Superior temporal gyrus (tissue), 1 donor: ENCODE measurements around the gene HTR3D.
"Not testable (repeated sequence)": the region's sequence is repeated elsewhere in the genome, so short reads cannot be mapped to it uniquely, and the experiment has no call there.

Source experiments
- DNase-seq: peaks from one replicate; pipeline ENCODE4 v3.0.0-alpha.2; 2016; ENCODE audit errors: extremely low spot score

HTR3D gene

GRCh38 chr3:184031187-184031792 lies at the start of gene HTR3D:
Gene HTR3D (plus strand): TSS chr3:184031742. CDS start chr3:184031742, 0 bp downstream.
- no peak for DNase-seq

GRCh38 chr3:183981990-183982644 lies 49.4 kb upstream of the HTR3D start:
- DNase-seq, result no peak

GRCh38 chr3:183984127-183984740 lies 47.3 kb upstream of the HTR3D start:
- DNase-seq, result no peak

DNA sequence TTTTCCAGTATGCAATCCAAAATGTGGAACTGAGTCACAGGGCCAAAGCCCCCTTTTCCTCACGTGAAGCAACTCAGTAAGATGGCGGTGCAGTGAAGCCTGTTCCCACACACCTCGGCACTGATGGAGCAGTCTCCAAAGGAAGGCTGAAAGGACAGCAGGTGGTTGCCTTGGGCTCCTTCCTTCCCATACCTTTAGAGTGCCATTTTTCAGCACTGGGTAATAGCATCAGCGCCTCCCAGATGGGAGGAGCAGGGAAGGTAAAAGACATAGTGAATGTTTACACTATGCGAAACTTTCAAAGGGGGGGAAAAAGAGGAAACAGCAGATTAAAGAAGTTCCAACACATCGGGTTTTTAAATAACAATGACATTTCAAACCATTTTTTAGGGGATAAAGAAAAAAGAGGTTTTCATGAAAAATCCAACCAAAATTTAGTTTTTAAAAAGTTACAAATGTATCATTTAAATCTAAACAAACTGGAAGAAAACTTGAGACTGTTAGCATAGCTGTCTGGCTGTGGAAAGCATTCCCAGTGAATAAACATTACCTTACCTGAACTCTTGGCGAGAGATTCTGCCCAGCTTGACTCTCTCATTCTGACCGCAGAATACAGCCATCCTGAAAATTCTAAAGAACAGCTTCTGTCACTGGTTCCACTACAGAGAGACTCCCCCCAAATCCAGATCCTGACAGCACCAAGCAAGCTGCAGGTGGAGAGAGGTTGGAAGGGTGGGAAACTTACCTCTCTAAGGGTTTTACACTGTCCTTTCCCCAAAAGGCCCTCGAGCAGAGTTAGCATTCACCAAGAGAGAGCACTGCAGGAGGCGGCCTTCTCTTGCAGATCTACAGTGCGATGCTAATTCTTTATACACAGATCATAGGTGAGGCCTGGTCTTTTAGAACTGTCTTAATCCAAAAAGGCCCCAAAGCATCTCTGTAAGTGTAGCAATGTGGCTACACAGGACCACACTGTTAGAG lies 46.5 kb upstream of the HTR3D start:
- DNase-seq, result no peak

- no peak for DNase-seq
These were observed 44.4 kb upstream of the HTR3D start for GRCh38 chr3:183987000-183987600.

DNA sequence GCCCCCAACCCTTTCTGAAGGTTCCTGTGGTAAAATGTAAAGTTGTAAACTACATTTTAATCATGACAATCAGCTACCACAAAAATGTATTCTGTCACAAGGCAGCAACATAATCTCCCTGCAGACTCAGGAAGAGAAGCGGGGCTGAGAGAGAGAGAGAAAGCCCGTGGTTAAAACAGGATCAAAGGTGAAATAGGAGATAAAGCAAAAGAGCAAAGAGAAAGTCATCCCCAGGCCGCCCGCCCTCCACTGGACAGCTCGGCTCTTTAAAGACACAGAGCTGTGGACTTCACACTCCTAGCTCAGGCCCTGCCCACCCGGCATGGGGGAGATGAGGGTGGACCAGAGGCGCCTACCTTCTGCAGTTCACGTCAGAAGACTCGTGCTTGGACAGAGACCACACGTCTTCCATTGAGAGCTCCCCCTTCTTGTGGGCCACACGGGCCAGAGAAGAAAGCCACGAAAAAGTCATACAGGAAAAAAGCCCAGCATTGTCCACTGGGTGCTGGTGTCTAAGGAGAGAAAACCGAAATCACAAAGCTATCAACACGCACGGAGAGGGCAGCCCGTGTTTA lies 43.2 kb upstream of the HTR3D start:
- DNase-seq, result no peak

DNA sequence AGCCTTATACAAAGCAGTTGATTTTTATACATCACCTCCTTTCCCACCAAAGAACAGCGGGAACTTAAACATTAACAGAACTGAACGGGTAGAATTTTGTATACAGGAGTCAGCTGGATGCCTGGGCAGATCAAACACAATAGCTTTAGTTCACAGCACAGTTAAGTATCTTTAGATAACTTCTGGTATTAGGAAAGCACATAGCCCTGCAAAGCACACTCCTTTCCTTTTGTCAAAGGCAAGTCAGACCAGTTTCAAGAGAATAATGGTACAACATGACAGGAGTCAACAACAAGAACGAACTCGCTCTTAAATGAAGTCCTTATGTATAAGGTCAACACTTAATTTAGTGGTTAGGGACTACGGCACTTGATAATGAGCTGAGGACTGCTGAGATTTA lies 40.1 kb upstream of the HTR3D start:
- no peak for DNase-seq

GRCh38 chr3:184001761-184002160 lies 29.8 kb upstream of the HTR3D start:
- no peak for DNase-seq

GRCh38 chr3:184002469-184002868 lies 29.1 kb upstream of the HTR3D start:
- DNase-seq, result no peak

DNA sequence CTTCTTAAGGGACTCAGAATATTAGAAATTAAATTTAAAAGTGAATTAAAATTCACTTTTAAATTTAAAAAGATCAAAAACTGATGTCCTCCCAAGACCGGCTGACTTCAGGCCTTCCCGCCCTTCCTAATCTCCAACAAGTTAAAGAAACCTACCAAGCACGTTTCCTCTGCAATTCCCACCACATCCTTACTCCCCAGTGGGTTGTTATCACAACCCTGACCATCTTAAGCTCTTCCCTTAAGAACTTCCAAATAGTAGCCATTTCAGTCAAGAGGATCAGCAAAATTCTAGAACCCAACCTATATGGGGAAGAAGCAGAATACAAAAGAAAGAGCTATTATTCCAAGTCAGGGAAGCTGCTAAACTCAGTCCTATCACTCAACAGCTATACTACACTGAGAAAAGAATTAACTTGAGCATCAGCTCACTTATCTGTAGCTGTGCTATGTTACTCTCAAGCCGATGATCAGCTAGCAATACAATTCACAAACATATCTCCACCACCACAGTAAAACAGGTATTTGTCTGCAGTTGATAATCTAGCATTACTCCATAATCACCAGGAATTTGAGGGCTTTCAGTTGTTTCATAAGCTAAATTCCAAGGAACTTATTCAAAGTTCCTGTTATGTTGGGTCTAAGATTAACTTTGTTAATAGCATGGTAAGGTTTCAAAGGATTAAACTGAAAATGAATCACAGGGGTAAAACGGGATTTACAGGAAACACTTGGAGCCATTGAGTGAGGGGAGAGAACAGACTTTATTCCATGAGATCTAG lies 28.2 kb upstream of the HTR3D start:
- DNase-seq, result no peak

DNA sequence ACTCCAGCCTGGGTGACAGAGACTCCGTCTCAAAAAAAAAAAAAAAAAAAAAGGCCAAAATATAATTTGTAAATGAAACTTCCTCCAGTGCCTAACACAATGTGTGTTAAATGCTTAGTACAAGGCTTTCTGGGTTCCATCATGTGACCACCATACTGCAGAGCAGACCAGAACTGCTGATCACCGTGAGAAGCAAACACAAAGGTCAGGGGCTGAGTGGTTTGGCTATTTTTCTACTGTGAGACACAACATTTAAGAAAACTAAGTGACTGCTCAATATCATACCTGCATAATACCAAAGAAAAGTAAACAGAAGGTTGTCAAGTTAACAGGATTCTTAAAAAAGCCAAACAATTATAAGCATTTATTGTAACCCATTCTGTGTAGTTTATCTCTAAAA lies 27.1 kb upstream of the HTR3D start:
- no peak for DNase-seq

DNA sequence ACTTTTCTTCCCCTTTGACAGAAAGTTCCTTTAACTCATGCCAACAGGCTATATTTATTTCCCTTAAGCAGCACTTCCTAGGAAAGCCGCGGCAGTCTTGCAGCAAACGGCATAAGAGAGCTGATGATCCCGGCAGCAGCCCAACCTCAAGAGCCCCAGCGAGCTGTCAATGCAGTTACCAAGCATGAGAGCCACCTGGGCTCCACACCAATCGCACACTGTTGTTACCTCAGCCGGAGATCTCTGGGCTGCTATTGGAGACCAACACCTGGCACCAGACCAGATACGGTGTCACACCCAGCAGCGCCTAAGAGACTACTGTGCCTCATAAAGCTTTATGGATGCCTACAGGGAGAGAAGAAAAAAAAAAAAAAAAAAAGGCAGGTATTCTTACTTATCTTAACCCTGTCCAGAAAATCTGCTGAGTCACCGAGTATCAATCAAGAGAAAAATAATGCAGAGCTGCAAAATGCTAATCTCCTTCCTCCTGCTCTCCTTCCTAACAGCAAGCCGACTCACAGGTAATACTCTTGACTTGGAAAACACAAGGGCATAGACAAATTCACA lies 25.5 kb upstream of the HTR3D start:
- peak; percentile 44 for DNase-seq

DNA sequence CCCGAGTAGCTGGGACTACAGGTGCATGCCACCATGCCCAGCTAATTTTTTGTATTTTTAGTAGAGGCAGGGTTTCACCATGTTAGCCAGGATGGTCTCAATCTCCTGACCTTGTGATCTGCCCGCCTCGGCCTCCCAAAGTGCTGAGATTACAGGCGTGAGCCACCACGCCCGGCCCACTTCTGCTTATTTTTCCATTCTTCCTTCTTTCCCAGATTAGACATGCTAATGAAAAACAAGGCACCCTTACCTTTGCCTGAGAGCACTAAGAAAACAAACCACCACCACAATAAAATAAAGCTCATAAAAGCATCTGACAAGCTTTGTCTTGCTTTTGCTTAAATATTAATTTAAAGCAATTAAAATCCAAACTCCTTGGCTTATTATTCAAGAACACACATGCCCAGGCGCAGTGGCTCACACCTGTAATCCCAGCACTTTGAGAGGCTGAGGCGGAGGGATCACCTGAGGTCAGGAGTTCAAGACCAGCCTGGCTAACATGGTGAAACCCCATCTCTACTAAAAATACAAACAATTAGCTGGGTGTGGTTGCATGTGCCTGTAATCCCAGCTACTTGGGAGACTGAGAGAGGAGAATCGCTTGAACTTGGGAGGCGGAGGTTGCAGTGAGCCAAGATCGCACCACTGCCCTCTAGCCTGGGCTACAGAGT lies 24.3 kb upstream of the HTR3D start:
- DNase-seq, result not testable (repeated sequence)

- no peak for DNase-seq
These were observed 23.4 kb upstream of the HTR3D start for GRCh38 chr3:184008161-184008560.

DNA sequence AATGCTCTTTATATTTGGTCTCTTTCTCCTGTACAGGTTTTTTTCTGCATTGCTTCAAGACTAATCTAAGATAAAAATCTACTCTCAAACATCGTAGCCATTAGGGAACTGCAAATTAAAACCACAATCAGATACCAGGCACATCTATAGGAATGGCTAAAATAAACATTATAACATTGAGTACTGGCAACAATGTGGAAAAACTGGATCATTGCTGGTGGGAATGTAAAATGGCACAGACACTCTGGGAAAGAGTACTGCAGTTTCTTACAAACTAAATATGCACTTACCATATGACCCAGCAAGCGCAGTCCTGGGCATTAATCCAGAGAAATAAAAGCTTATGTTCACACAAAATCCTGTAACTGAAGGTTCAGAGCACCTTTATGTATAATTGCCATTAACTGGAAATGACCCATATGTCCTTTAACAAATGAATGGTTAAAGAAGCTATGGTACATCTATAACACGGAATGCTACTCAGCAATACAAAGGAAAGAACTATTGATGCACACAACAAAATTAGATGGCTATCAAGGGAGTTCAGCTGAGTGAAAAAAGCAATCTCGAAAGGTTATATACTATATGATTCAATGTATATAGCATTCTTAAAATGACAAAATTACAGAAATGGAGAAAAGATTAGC lies 20.2 kb upstream of the HTR3D start:
- no peak for DNase-seq

DNA sequence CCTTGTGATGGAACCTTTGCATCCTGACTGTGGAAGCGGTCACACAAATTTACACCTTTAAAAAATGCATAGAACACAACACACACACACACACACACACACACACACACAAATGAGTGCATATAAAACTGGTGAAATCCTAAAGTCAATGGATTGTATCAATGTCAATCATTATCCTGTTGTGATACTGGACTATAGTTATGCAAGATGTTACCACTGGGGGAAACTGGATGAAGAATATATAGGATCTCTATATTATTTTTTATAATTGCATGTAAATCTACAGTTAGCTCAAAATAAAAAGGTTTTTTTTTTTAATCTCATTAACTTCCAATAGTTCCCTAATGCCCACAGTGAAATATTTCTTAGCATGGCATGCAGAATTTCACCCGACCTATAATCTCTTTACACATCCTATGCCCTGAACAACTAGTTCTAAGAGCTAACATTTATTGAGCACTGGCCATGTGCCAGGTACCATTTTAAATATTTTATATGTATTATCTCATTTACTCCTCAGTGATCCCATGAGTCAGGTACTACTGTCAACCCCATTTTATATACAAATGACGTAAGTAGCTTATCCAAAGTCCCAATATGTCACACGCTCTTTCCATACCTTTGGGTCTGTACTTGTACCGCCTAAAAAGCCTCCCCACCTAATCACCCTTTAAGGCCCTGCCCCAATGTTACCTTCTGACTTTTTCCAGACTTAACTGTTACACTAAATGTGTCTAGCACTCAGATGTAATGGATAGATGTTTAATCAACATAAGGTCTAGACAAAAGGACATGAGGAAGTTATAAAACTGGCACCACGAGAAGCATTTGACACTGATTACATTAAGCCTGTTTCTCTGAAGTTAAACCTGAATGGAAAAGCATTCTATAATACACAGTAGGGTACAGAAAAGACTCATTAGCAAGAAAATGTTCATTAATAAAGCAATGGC lies 19.3 kb upstream of the HTR3D start:
- no peak for DNase-seq

GRCh38 chr3:184015381-184016019 lies 16.0 kb upstream of the HTR3D start:
- no peak for DNase-seq
